ENCODE measurements around the gene SNW1.

SNW1 gene

GRCh38 chr14:77800814-77801213 lies 39.9 kb upstream of the SNW1 start:
- TF ChIP-seq FOXP2 (optimal IDR thresholded peaks at IDR 0.05; ENCODE audit: borderline replicate concordance, extremely low read depth, extremely low read length, insufficient read depth) (no peak), POLR2AphosphoS5 (IDR thresholded peaks at IDR 0.05; ENCODE audit: low read depth, low read length) (no peak), TAF1 (IDR thresholded peaks at IDR 0.05; ENCODE audit: borderline replicate concordance, insufficient read depth, low read length) (no peak), SIN3A (IDR thresholded peaks at IDR 0.05; ENCODE audit: borderline replicate concordance, insufficient read depth, low read length) (no peak)
- TF ChIP-seq, protein P1, sequence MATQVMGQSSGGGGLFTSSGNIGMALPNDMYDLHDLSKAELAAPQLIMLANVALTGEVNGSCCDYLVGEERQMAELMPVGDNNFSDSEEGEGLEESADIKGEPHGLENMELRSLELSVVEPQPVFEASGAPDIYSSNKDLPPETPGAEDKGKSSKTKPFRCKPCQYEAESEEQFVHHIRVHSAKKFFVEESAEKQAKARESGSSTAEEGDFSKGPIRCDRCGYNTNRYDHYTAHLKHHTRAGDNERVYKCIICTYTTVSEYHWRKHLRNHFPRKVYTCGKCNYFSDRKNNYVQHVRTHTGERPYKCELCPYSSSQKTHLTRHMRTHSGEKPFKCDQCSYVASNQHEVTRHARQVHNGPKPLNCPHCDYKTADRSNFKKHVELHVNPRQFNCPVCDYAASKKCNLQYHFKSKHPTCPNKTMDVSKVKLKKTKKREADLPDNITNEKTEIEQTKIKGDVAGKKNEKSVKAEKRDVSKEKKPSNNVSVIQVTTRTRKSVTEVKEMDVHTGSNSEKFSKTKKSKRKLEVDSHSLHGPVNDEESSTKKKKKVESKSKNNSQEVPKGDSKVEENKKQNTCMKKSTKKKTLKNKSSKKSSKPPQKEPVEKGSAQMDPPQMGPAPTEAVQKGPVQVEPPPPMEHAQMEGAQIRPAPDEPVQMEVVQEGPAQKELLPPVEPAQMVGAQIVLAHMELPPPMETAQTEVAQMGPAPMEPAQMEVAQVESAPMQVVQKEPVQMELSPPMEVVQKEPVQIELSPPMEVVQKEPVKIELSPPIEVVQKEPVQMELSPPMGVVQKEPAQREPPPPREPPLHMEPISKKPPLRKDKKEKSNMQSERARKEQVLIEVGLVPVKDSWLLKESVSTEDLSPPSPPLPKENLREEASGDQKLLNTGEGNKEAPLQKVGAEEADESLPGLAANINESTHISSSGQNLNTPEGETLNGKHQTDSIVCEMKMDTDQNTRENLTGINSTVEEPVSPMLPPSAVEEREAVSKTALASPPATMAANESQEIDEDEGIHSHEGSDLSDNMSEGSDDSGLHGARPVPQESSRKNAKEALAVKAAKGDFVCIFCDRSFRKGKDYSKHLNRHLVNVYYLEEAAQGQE (IDR thresholded peaks at IDR 0.05; ENCODE audit: insufficient read depth in 1 of 2, low read depth in 2 of 2, low read length in 2 of 2): no peak

GRCh38 chr14:77799863-77800730 lies 39.1 kb upstream of the SNW1 start, which contains the start of gene ADCK1:
Gene ADCK1, plus strand, starts transcription at chr14:77800109. Its CDS starts 18,870 bp downstream, at chr14:77818979.
- TF ChIP-seq, protein P1 (IDR thresholded peaks at IDR 0.05; ENCODE audit: insufficient read depth in 1 of 2, low read depth in 2 of 2, low read length in 2 of 2): no peak
- TF ChIP-seq FOXP2 (optimal IDR thresholded peaks at IDR 0.05; ENCODE audit: borderline replicate concordance, extremely low read depth, extremely low read length, insufficient read depth): peak; percentile 14
- peak; percentile 57; the same call in 1 of the 2 replicates for TF ChIP-seq POLR2AphosphoS5 (IDR thresholded peaks at IDR 0.05; ENCODE audit: low read depth, low read length)
- TF ChIP-seq SIN3A (IDR thresholded peaks at IDR 0.05; ENCODE audit: borderline replicate concordance, insufficient read depth, low read length): no peak

- TF ChIP-seq SIN3A (IDR thresholded peaks at IDR 0.05; ENCODE audit: borderline replicate concordance, insufficient read depth, low read length): no peak
- TF ChIP-seq, protein P1 (IDR thresholded peaks at IDR 0.05; ENCODE audit: insufficient read depth in 1 of 2, low read depth in 2 of 2, low read length in 2 of 2): no peak
- TF ChIP-seq POLR2AphosphoS5 (IDR thresholded peaks at IDR 0.05; ENCODE audit: low read depth, low read length): no peak
- TF ChIP-seq FOXP2 (optimal IDR thresholded peaks at IDR 0.05; ENCODE audit: borderline replicate concordance, extremely low read depth, extremely low read length, insufficient read depth): no peak
- no peak for TF ChIP-seq TAF1 (IDR thresholded peaks at IDR 0.05; ENCODE audit: borderline replicate concordance, insufficient read depth, low read length)
These were observed 33.4 kb upstream of the SNW1 start for GRCh38 chr14:77794357-77794756.

DNA sequence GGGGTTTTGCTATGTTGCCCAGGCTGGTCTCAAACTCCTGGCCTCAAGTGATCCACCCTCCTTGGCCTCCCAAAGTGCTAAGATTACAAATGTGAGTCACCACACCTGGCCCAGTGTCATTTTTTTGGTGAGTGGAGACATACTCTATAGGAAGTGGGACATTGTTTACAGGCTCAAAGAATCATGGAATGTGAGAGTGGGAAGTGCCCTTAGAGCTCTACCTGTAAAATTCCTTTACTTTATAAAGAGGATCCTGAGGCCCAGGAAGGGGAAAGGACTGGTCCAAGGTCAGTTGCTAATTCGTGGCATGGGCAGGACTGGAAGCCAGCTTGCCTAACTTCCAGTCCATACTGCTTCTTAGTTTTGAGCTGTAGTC lies 30.3 kb upstream of the SNW1 start:
- TF ChIP-seq FOXP2 (optimal IDR thresholded peaks at IDR 0.05; ENCODE audit: borderline replicate concordance, extremely low read depth, extremely low read length, insufficient read depth): no peak
- TF ChIP-seq TAF1 (IDR thresholded peaks at IDR 0.05; ENCODE audit: borderline replicate concordance, insufficient read depth, low read length): no peak
- no peak for TF ChIP-seq SIN3A (IDR thresholded peaks at IDR 0.05; ENCODE audit: borderline replicate concordance, insufficient read depth, low read length)
- TF ChIP-seq, protein P1 (IDR thresholded peaks at IDR 0.05; ENCODE audit: insufficient read depth in 1 of 2, low read depth in 2 of 2, low read length in 2 of 2): no peak
- no peak for TF ChIP-seq POLR2AphosphoS5 (IDR thresholded peaks at IDR 0.05; ENCODE audit: low read depth, low read length)
